GM12874 (cell line): ENCODE results near the gene ZNF544.

ENCODE experiments used
- TF ChIP-seq, protein P1 (sequence below): IDR thresholded peaks from 2 replicates; pipeline ENCODE4 v1.5.1; 2011; ENCODE audit warnings: low read depth, mild to moderate bottlenecking, control low read depth, low read length, moderate library complexity; ENCODE audit not compliant: insufficient read depth

ZNF544 gene

GRCh38 chr19:58218899-58219298, 9.8 kb upstream of the ZNF544 start:
- TF ChIP-seq, protein P1, sequence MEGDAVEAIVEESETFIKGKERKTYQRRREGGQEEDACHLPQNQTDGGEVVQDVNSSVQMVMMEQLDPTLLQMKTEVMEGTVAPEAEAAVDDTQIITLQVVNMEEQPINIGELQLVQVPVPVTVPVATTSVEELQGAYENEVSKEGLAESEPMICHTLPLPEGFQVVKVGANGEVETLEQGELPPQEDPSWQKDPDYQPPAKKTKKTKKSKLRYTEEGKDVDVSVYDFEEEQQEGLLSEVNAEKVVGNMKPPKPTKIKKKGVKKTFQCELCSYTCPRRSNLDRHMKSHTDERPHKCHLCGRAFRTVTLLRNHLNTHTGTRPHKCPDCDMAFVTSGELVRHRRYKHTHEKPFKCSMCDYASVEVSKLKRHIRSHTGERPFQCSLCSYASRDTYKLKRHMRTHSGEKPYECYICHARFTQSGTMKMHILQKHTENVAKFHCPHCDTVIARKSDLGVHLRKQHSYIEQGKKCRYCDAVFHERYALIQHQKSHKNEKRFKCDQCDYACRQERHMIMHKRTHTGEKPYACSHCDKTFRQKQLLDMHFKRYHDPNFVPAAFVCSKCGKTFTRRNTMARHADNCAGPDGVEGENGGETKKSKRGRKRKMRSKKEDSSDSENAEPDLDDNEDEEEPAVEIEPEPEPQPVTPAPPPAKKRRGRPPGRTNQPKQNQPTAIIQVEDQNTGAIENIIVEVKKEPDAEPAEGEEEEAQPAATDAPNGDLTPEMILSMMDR = peak; percentile 10; the same call in 1 of the 2 replicates

DNA sequence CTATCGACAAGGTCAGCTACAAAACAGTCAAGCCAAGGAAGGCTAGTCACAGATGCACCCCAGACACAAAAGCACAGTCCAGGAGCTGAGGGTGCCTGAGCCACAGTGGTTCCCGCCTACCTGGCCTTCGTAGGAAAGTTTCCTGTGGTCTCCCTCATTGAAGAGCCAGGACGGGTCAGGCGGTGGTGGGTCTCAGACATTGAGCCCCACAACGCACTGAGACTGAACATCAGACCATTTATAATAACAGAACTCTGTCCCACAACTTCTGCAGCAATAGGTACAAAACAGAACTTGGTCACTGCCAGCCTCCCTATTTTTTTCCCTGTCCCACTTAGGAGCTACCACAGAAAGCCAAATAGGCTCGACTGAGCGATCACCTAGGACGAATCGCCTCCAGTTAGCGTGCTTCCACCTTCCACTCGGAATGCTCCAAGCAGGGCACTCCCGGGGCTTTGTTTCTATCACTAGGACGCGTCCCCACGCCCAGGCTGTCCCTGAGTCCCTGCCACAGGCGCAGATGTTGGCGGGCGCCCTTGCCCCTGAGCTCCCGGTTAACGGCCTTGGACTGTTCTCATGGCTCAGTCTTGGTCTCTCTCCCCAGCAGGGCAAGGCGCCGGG, 640 bp upstream of the ZNF544 start:
- TF ChIP-seq, protein P1 = no peak

DNA sequence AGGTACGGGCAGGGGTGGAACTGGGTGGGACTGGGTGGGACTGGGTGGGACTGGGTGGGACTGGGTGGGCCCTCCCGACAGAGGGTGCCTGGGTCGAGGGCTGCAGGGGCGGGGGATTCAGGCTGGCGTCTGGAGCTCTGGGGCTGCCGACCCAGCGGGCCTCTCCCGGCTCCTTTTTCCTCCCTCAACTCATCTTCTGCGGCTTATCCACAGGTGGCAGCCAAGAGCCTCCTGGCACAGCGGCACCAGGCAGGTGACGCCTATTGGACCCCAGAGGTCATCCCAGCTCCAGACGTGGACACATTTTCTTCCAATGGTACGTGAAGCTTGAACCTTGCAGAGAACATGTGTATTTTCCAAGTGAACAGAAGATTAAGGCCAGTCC, 533 bp downstream of the ZNF544 start:
- TF ChIP-seq, protein P1 = peak; percentile 35

DNA sequence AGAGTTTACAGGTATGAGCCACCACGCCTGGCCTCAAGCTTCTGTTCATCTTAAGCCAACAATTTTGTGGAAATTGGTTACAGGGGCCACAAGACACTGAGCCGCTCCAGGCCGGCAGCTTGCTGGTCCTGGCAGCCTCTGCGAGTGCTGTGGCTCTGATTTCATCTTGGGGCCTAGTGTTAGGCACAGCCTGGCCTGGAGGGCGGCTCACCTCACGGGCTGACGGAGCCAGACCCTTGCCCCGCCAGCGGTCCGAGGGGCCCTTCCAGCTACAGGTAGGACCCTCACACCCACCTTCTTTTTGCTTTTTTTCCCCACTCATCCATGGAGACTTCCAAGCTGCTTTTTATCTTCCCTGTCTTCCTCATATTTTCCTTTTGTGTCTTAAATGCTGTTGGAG, 8.6 kb downstream of the ZNF544 start:
- TF ChIP-seq, protein P1 = no peak

GRCh38 chr19:58243351-58243750, 14.6 kb downstream of the ZNF544 start:
- TF ChIP-seq, protein P1 = no peak

DNA sequence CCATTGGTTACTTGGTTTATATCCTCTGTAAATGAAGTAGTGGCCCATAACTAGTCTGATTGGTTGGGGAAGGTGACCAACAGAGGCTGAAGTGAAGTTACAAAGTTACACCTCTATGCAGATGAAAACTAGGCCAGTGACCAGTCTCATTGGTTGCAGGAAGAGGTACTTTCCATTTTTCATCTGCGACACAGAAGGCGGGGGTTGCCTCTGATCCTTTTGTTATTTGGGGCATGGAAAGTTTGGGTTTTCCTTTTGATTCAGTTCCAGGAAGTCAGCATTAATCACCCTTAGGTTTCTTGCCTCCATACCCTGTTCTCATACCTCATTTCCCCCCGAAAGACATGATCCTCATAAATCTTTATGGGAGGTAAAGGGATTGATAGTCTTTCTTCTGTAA, 20.2 kb downstream of the ZNF544 start:
- TF ChIP-seq, protein P1 = no peak

GRCh38 chr19:58252102-58252685, 23.5 kb downstream of the ZNF544 start:
- TF ChIP-seq, protein P1 = no peak
